Neural progenitor cell (in vitro differentiated cells): ENCODE data around the gene S100PBP.

Experiments
- CTCF ChIP-seq: fragments of 200-600 bp; sonication (generic); IDR thresholded peaks from 2 replicates; pipeline ENCODE4 v1.5.1; 2017; ENCODE audit warnings: antibody characterized with exemption, mild to moderate bottlenecking
- EZH2phosphoT487 ChIP-seq: fragments of 200-600 bp; sonication (generic); IDR thresholded peaks from 2 replicates; pipeline ENCODE4 v1.6.1; 2017; ENCODE audit warnings: antibody characterized with exemption

- no peak for TF ChIP-seq CTCF
- no peak for TF ChIP-seq EZH2phosphoT487
Observed at GRCh38 chr1:32887623-32888022, 70.2 kb downstream of the S100PBP start.
